DND-41 (cell line): ENCODE results near the gene TCF4.

ENCODE experiments used
- EZH2 ChIP-seq: IDR thresholded peaks from 3 replicates; pipeline ENCODE4 v1.6.1; 2012; ENCODE audit warnings: borderline replicate concordance, low read depth, mild to moderate bottlenecking, moderate library complexity, low read length, inconsistent platforms; ENCODE audit not compliant: severe bottlenecking
- TF ChIP-seq, protein P1 (sequence below): IDR thresholded peaks from 2 replicates; pipeline ENCODE4 v1.5.1; 2012; ENCODE audit warnings: borderline replicate concordance, low read length, moderate library complexity, mild to moderate bottlenecking; ENCODE audit not compliant: poor library complexity, severe bottlenecking; ENCODE audit errors: extremely low read depth

DNA sequence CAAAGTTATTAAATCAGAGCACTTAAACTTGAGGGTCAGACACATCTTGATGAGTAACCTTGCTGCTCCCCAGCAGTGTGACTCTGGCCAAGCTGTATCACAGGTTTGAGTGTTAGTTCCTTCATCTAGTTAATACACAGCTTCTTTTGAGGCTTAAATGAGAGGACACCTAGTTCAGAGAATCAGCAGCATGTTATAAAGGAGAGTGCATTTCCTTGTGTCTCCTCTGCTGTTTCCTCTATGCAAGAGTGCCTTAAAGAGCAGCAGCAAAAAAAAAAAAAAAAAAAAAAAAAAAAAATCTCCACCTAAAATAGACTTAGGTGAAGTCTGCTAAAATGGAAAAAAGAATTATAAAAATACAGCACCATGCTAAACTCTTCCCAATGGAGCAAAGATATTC, 261.9 kb downstream of the TCF4 start:
- TF ChIP-seq, protein P1, sequence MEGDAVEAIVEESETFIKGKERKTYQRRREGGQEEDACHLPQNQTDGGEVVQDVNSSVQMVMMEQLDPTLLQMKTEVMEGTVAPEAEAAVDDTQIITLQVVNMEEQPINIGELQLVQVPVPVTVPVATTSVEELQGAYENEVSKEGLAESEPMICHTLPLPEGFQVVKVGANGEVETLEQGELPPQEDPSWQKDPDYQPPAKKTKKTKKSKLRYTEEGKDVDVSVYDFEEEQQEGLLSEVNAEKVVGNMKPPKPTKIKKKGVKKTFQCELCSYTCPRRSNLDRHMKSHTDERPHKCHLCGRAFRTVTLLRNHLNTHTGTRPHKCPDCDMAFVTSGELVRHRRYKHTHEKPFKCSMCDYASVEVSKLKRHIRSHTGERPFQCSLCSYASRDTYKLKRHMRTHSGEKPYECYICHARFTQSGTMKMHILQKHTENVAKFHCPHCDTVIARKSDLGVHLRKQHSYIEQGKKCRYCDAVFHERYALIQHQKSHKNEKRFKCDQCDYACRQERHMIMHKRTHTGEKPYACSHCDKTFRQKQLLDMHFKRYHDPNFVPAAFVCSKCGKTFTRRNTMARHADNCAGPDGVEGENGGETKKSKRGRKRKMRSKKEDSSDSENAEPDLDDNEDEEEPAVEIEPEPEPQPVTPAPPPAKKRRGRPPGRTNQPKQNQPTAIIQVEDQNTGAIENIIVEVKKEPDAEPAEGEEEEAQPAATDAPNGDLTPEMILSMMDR = no peak
- TF ChIP-seq EZH2 = no peak
